Lower leg skin (tissue), 4 donors: Measurements from ENCODE around the gene UPF1. TPM values are rescaled to one million over a fixed set of nuclear protein-coding genes. Genes with fewer than 3 reads are reported as not detected.

ENCODE experiments used
- DNase-seq, 2 donors: peaks; one replicate each; pipeline ENCODE4 v3.0.0-alpha.2; 2019; ENCODE audit warnings: low spot score in 2 of 2
- H3K4me3 ChIP-seq: fragments of 200-600 bp; sonication (generic); 2 replicates; pipeline ENCODE4 v1.5.1; 2017; ENCODE audit warnings: mild to moderate bottlenecking, low read depth; ENCODE audit not compliant: poor library complexity, severe bottlenecking
- CTCF ChIP-seq, 3 donors: fragments of 450-650 bp; IDR thresholded peaks; one replicate each; pipeline ENCODE4 v1.5.1; 2016; ENCODE audit warnings: antibody characterized with exemption in 3 of 3, mild to moderate bottlenecking in 3 of 3, moderate library complexity in 2 of 3
- POLR2A ChIP-seq, 2 donors: fragments of 450-650 bp; IDR thresholded peaks; one replicate each; pipeline ENCODE4 v1.6.1; 2016 to 2017; ENCODE audit warnings: antibody characterized with exemption in 2 of 2, mild to moderate bottlenecking in 1 of 2, moderate library complexity in 1 of 2
- WGBS, 2 donors: methylation state at CpG; one replicate each; pipeline ENCODE4 v1.1.5; 2018; 5-methylcytosine and 5-hydroxymethylcytosine counted together
- intact Hi-C: fragments of 100-400 bp; cut with DNase I; formaldehyde crosslinking; loops from one replicate; pipeline ENCODE4 v1.15.0; 2023; ENCODE audit warnings: low total_unique reads
- total RNA-seq, 4 donors: library from RNA; depleted of rRNA; stranded (reverse); fragments of >200 nt; gene quantifications; one replicate each; pipeline ENCODE4 v1.1.0, GENCODE V29; 2016

The UPF1 gene
- total RNA-seq, 4 donors from 2014 or later: 91.6 to 116 (median 102) TPM

GRCh38 chr19:18792661-18793060, 39.1 kb upstream of the UPF1 start:
- intact Hi-C loops: no loop called here
- no peak for DNase-seq
- WGBS, 2 donors: 82% methylated on average over 3 of the region's 3 CpGs
- TF ChIP-seq POLR2A (IDR thresholded peaks at IDR 0.05) (no peak), CTCF (IDR thresholded peaks at IDR 0.05) (no peak)
- no peak overlapping the region for H3K4me3 ChIP-seq

DNA sequence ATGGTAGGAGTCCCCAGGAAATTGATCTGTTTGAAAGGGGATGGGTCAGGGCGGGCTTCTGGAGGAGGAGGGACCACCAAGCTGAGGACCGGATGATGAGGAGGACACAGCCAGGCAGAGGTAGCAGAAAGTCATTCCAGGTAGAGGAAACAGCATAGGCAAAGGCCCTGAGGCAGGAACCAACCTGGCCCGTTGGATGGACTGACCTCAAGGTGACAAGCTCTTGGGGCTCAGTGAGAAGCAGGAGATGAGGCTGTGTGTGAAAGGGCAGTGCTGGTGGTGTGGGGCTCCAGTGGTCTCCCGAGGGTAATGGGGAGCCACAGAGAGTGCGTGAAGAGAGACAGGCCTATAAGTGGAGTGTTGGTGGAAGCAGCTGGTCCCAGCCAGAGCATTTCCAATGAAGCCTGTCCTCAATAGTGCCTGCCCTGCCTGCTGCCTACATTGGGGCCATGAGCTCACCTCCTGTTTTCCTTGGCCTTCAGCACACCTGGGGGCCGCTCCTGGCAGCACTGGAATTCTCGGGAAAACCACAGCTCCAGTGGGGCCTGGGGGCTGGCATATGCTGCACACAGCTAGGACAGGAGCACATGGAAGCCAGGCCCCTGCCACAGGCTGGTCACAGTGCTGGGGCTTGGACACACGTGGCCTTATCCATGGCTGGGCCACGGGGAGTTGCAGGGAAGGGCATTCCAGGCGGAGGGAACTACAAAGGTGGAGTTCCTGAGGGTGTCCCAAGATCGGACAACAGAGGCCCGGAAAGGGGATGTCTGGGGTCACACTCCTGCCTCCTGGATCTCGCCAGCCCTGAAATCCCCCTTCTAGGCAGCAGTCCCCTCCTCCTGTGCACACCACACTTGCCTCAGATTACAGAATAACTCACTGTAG, 38.4 kb upstream of the UPF1 start:
- intact Hi-C loops: no loop called here
- TF ChIP-seq CTCF (IDR thresholded peaks at IDR 0.05) (no peak), POLR2A (IDR thresholded peaks at IDR 0.05) (no peak)
- DNase-seq: no peak

GRCh38 chr19:18794029-18794313, 37.8 kb upstream of the UPF1 start:
- WGBS, 2 donors: 62 to 72% methylated on average over 5 of the region's 5 CpGs
- H3K4me3 ChIP-seq: no peak overlapping the region
- no peak for DNase-seq
- TF ChIP-seq POLR2A (IDR thresholded peaks at IDR 0.05) (no peak), CTCF (IDR thresholded peaks at IDR 0.05) (no peak)
- intact Hi-C loops: no loop called here

More for the DNA sequence above, 38.4 kb upstream of the UPF1 start:
- no peak overlapping the region for H3K4me3 ChIP-seq
- whole genome bisulfite sequencing, 2 donors: 83 to 84% methylated on average over 13 of the region's 13 CpGs

DNA sequence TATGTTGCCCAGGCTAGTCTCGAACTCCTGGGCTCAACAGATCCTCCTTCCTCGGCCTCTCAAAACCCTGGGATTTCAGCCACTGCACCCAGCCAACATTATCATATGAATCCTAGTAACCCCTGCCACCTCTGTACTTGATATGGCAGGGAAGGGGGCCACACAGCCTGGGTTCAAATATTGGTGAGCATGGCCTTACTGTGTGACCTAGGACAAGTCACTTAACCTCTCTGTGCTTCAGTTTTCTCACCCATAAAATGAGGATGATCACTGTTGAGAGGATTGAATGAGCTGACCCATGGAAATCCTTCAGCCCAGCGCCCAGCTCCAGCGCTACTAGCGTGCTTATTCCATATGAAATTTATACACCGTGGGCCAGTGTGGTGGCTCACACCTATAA, 37.1 kb upstream of the UPF1 start:
- no peak for TF ChIP-seq CTCF (IDR thresholded peaks at IDR 0.05)
- H3K4me3 ChIP-seq: no peak overlapping the region
- intact Hi-C loops: no loop called here
- DNase-seq: no peak
- 94 to 96% methylated on average over 6 of the region's 6 CpGs for WGBS, 2 donors

- TF ChIP-seq POLR2A (IDR thresholded peaks at IDR 0.05) (no peak), CTCF (IDR thresholded peaks at IDR 0.05) (no peak)
- DNase-seq: no peak
- intact Hi-C loops: no loop called here
- 15 to 19% methylated on average over 9 to 17 of the region's 21 CpGs for WGBS, 2 donors
- no peak overlapping the region for H3K4me3 ChIP-seq
Measured at GRCh38 chr19:18795540-18795939, 36.2 kb upstream of the UPF1 start.

GRCh38 chr19:18796239-18796638, 35.5 kb upstream of the UPF1 start:
- 63 to 70% methylated on average over 2 of the region's 2 CpGs for WGBS, 2 donors
- intact Hi-C loops: no loop called here
- no peak for TF ChIP-seq POLR2A (IDR thresholded peaks at IDR 0.05)
- TF ChIP-seq CTCF (IDR thresholded peaks at IDR 0.05): no peak
- no peak overlapping the region for H3K4me3 ChIP-seq
- no peak for DNase-seq
